ENCODE data around the gene ACSL6.

ACSL6 gene

DNA sequence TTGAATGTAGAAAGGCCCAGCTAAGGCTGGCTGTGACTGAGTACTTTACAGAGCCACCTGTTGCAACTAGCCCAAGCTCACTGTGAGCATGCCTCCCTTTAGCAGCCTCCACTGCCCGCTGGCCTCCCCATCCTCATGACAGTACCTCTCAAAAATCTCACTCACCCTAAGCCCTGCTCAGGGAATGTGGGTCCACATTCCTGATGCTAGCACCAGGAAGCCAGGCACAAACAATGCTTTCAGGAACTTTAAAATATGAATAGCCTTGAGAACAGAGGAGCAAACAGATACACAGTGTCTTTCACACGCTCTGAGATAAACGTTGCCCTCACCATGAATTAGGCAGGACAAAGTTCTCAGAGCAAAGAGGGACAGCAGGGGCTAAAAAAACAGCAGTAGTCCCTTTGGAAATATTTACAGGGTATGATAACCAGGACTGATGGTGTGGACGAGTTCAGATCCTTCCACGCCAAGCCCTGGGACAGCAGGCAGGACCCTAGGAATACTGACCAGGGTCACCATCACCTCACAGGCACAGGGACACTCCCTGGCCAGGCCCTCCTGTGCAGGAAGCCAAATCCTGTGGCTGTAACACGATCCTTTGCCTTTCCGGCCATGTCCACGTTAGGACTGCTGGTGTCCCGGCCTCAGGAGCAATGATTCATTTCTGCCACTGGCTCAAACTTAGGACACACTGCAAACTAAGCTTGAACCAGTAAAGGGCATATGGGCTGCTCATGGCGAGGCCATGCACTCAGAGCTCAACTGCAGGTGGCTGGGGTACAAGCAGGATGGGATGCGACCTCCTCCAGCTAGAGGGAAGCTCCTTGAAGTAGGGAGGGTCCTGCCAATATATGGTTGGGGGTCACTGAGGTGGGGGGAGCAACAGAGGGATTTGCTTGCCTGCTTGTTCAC lies 9.6 kb downstream of the ACSL6 start:
- H3K27ac ChIP-seq = no peak overlapping the region
- DNase-seq (ENCODE audit: low read depth, low spot score) = no peak

DNA sequence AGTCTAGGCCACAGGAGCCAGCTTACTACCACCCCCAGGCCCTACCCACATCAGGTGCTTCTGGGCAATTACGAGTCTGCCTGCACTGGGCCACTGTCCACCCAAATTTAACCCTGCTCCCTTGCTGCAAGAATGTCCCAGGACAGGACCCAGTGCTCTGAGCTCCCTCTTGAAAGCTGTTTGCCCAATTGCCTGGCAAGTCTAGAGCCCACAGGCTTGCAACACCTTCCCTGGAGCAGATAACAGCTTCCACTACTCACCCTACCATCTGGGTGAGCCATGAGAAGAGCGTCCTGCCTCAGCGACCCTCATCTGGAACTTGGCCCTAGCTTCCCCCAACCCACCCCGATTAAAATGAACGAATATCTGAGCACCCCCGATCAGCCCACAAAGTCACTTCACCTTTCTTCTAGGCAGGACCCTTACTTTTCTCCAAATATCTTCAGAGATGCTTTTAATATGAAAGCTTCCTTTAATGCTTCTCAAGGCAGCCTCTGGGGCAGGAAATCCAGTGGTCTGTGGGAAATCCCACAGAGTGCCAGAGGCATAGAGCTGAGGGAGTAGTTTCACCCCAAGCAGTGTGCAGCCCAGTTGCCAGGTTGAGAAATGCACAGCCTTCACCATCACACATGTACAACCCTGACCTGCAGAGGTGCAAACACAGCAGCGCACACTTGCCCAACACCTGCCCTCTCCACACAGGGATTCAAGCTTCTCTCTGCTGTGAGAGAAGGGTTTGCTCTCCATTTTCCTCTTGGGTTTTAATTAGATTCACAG lies 10.6 kb downstream of the ACSL6 start:
- no peak for DNase-seq (ENCODE audit: low read depth, low spot score)
- no peak overlapping the region for H3K27ac ChIP-seq

- no peak overlapping the region for H3K27ac ChIP-seq
- no peak for DNase-seq (ENCODE audit: low read depth, low spot score)
Measured at GRCh38 chr5:132000241-132000490, 11.3 kb downstream of the ACSL6 start.

- no peak for DNase-seq (ENCODE audit: low read depth, low spot score)
- no peak overlapping the region for H3K27ac ChIP-seq
Measured at GRCh38 chr5:131999441-132000240, 11.8 kb downstream of the ACSL6 start.

DNA sequence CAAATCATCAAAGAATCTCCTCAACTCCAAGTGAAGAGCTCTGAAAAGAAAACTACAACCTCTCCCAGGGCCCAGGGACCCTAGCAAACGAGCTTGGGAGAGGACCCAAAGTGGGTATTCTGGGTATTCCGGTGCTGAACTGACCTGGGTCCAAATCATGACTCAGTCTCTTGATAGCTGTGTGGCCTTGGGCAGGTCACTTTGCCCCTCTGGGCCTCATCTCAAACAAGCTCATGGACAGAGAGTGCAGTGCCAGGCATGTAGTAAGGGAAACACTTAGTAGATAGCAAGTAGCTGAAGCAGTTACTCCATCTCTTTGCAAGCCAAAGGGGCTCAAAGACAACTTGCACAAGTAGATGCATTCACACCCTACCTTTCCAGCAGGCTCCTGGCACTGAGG lies 12.4 kb downstream of the ACSL6 start:
- no peak for DNase-seq (ENCODE audit: low read depth, low spot score)
- H3K27ac ChIP-seq = no peak overlapping the region

DNA sequence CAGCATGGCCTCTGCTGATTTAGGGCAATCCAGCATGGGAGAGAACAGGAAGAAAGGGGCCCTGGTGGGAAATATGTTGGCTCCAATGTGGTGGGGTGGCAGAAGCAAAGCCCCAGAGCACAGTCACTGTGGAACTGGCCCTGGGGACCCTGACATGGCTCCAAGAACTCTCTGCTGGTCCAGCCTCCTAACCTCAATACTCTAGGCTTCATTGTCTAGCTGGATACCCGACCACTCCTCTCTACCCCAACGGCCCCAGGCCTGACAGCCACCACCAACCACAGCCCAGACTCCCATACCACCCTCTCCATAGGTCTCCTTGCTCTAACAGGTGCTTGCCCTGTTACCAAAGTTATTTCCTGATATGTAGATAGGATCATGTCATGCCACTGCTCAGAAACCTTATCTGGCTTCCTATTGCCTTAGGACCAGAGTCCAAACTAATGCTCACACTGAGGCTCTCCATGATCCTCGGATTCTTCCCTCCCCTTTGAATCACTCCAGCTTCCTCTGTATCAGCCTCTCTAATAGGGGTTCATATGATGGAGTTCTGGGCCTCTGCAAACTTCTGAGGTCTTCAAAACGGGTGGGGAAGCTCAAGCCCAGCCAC lies 12.9 kb downstream of the ACSL6 start:
- H3K27ac ChIP-seq = no peak overlapping the region
- no peak for DNase-seq (ENCODE audit: low read depth, low spot score)

DNA sequence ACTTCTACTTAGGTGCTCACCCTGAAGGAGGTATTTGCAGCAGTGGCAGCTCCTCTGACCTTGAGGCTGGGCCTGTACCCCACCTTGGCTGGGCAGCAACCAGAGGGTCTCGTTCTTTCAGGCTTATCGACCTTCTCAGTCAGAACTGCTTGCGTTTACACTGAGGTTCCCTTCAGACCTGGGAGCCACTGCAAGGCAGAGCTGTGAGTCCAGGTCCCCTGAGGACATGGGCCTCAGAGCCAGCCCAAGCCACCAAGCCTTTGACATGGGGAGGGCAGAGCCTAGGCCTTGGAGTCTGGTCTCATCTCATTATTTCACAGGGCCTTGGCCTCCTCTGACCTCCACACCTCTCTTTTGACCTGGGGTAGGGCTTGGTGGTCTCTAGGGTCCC lies 13.7 kb downstream of the ACSL6 start:
- no peak for DNase-seq (ENCODE audit: low read depth, low spot score)
- H3K27ac ChIP-seq = no peak overlapping the region

- DNase-seq (ENCODE audit: low read depth, low spot score) = no peak
- H3K27ac ChIP-seq = no peak overlapping the region
Measured at GRCh38 chr5:131997026-131997726, 14.3 kb downstream of the ACSL6 start.

DNA sequence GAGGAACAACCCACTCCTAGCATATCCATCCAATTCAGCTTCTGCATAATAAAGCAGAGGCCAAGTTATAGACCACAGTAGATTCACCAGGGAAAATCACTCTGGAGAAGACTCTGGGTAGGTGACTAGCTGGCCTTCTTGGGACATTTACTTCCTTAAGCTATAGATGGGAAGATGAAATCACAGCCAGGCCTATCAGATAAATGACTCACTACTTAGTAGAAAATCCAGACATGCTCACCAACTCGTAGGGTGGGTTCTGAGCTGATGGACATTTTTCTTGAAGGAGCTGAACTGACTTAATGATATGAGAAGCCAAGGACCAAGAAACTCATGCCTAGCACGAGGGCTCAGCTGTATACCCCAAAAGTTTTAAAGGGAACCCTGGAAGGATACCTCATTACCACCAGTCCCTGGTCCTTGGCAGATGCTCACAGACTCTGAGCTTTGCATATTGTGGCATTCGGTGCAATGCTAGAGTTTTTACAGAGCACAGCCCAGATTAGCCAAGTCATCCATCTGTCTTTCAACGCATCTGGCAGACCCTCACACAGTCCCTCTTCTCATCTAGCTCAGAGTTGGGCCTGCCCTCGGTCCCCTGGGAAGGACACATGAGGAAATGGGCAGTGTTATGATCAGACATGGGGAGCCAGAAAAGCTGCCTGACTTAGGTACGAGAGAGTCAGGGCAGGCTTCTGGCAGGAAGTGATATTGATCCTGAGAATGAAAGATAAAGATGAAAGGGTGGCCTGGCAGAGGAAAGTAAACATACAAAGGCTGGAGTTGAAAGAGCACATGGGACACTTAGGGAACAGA lies 15.0 kb downstream of the ACSL6 start:
- DNase-seq (ENCODE audit: low read depth, low spot score) = no peak
- no peak overlapping the region for H3K27ac ChIP-seq

- no peak overlapping the region for H3K27ac ChIP-seq
- DNase-seq (ENCODE audit: low read depth, low spot score) = no peak
Measured at GRCh38 chr5:131994533-131995226, 16.8 kb downstream of the ACSL6 start.

DNA sequence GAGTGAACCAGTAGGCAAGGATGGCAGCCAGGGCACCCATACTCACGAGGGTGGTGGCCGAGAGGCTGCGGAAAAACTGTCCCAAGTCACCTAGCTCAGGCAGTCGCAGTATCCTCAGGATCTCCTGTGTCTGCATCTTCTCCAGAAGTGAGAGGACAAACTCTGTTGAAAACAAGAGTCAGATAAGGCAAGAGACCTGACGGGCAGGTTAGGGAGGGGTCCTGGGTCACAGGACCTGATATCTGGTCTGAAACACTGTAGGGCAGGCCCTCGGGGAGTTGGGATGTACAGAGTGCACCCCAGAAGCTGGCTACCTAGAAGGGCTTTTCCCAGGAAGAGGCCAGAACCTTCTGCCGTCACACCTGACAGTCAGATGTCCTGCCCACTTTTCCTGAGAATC lies 17.4 kb downstream of the ACSL6 start:
- DNase-seq (ENCODE audit: low read depth, low spot score) = no peak
- no peak overlapping the region for H3K27ac ChIP-seq

- no peak for DNase-seq (ENCODE audit: low read depth, low spot score)
- H3K27ac ChIP-seq = no peak overlapping the region
Measured at GRCh38 chr5:131993676-131994075, 17.8 kb downstream of the ACSL6 start.

GRCh38 chr5:131992370-131992769 lies 19.1 kb downstream of the ACSL6 start:
- H3K27ac ChIP-seq = no peak overlapping the region
- DNase-seq (ENCODE audit: low read depth, low spot score) = no peak

DNA sequence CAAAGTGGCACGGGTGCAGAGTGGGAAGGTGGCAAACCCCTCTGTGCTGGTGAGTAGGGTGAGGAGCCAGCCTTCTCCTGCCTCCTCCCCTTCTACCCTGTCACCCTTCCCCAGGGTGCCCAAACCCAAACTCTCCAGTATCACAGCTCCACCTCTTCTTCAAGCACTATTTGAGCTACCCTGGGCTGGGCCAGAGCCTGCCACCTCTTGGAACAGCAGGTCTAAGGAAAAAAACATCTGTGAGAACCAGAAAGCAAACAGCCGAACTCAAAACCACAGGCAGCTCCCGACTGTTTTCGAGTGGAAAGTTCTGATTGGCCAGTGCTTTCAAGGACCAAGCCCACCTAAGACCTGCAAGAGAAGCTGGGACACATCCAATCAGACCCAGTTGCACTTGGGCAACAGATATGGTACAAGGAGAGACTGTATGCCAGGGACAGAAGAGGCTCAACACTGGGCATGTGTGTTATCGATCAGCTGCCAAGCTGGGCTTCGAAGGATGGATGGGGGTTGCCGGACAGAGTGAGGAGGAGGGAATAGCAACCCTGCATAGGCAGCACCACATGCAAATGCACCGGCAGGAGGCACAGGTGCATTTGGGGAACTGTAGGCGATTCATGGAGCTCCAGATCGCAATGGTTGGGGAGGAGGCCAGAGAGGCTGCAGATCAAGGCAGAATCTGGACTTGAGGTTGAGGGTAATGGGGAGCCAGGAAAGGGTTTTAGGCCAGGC lies 19.7 kb downstream of the ACSL6 start:
- DNase-seq (ENCODE audit: low read depth, low spot score) = no peak
- no peak overlapping the region for H3K27ac ChIP-seq

- no peak for DNase-seq (ENCODE audit: low read depth, low spot score)
- no peak overlapping the region for H3K27ac ChIP-seq
Measured at GRCh38 chr5:131990716-131991115, 20.7 kb downstream of the ACSL6 start.

DNA sequence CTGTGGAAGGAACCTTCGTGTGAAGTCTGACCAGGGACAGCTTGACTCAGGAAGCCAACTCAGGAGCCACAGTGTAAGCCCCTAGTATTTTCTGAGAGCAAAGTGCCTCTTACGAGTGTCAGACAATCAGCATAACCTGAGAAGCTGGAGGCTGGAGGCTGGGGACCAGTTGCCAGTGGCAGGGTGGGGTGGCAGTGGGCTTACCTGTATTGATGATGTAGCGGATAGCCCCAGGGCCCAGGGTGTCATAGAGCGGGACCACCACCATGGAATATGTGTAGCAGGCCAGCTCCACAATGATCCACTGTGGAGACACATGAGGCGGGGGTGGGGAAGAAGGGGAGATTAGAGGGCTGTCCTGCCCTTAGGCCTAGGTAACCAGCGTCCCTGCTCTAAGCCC lies 22.9 kb downstream of the ACSL6 start:
- H3K27ac ChIP-seq = no peak overlapping the region
- no peak for DNase-seq (ENCODE audit: low read depth, low spot score)

GRCh38 chr5:131987251-131987650 lies 24.2 kb downstream of the ACSL6 start:
- DNase-seq (ENCODE audit: low read depth, low spot score) = no peak
- no peak overlapping the region for H3K27ac ChIP-seq

All from epithelial cell of prostate (primary cell).